PFSK-1 (cell line): ENCODE measurements around the gene LONP1.

Experiments used
- FOXP2 ChIP-seq: optimal IDR thresholded peaks from 2 replicates; pipeline ENCODE3; 2011; ENCODE audit warnings: borderline replicate concordance, control low read depth, inconsistent platforms; ENCODE audit not compliant: insufficient read depth; ENCODE audit errors: extremely low read length, extremely low read depth
- POLR2AphosphoS5 ChIP-seq: IDR thresholded peaks from 2 replicates; pipeline ENCODE4 v1.6.1; 2012; ENCODE audit warnings: low read depth, mild to moderate bottlenecking, control low read depth, low read length, moderate library complexity
- SIN3A ChIP-seq: IDR thresholded peaks from 2 replicates; pipeline ENCODE4 v1.6.1; 2012; ENCODE audit warnings: mild to moderate bottlenecking, low read length, moderate library complexity, borderline replicate concordance; ENCODE audit not compliant: insufficient read depth
- TAF1 ChIP-seq: IDR thresholded peaks from 2 replicates; pipeline ENCODE4 v1.6.1; 2012; ENCODE audit warnings: low read length, control low read depth, borderline replicate concordance; ENCODE audit not compliant: insufficient read depth
- TF ChIP-seq, protein P1 (sequence below), 2 experiments: IDR thresholded peaks; 2 replicates each; pipeline versions ENCODE4 v1.6.1 to v1.8.0; 2011 to 2012; ENCODE audit warnings: low read depth in 2 of 2, low read length in 2 of 2, control low read depth in 1 of 2, inconsistent platforms in 1 of 2, mild to moderate bottlenecking in 1 of 2, moderate library complexity in 1 of 2; ENCODE audit not compliant: insufficient read depth in 1 of 2

The LONP1 gene

DNA sequence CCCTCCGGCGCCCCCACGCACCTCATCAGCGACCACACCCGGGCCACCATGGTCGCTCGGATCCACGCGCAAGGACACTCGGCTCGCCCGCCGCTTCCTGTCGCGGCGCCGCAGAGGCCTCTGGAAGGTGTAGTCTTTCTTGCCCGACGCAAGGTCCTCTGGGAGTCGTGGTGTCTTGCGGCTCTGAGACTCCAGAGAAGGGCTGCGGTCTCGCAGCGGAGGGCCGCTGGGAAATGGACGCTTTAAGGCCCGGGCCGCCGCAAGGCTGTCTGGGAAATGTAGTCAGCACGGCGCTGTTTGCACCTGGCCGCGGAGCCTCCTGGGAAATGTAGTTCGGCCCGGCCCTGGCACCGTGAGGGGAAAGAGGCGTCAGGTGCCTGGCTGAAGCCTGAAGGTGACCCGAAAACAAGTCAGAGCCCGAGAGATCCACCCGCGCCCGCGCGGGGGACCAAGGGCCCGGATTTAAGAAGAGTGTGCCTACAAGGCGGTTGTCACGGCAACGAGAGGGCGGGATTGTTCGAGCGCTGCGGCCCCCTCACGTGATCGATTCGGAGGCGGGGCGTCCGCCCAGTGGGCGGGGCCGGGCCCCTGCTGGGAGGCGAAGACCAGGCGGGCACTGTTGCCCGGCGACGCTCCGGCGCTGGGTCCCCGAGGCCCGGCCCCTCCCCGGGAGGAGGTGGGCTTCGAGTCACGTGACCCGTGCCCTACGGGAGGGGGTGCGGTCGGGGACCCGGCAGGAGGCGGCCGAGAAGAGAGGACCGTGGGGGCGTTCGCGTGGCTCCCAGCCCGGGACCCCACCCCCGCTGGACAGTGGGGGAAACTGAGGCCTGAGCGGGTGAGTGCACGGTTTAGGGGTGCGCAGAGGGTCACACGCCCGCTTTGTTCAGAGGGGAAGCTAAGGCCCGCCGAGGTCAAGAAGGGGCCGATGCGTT, 39.2 kb downstream of the LONP1 start, which contains the start of the genes HSD11B1L and MICOS13:
Gene HSD11B1L, plus strand, starts transcription at position 591 of the 932 bp plus-strand sequence. CDS start 3,806 bp downstream, outside the sequence.
Gene MICOS13, minus strand, starts transcription at position 80 of the 932 bp plus-strand sequence. Its CDS starts 30 bp downstream, at position 50.
- TF ChIP-seq, protein P1, sequence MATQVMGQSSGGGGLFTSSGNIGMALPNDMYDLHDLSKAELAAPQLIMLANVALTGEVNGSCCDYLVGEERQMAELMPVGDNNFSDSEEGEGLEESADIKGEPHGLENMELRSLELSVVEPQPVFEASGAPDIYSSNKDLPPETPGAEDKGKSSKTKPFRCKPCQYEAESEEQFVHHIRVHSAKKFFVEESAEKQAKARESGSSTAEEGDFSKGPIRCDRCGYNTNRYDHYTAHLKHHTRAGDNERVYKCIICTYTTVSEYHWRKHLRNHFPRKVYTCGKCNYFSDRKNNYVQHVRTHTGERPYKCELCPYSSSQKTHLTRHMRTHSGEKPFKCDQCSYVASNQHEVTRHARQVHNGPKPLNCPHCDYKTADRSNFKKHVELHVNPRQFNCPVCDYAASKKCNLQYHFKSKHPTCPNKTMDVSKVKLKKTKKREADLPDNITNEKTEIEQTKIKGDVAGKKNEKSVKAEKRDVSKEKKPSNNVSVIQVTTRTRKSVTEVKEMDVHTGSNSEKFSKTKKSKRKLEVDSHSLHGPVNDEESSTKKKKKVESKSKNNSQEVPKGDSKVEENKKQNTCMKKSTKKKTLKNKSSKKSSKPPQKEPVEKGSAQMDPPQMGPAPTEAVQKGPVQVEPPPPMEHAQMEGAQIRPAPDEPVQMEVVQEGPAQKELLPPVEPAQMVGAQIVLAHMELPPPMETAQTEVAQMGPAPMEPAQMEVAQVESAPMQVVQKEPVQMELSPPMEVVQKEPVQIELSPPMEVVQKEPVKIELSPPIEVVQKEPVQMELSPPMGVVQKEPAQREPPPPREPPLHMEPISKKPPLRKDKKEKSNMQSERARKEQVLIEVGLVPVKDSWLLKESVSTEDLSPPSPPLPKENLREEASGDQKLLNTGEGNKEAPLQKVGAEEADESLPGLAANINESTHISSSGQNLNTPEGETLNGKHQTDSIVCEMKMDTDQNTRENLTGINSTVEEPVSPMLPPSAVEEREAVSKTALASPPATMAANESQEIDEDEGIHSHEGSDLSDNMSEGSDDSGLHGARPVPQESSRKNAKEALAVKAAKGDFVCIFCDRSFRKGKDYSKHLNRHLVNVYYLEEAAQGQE (IDR thresholded peaks at IDR 0.05; ENCODE audit: insufficient read depth in 1 of 2, low read depth in 2 of 2, low read length in 2 of 2): no peak
- TF ChIP-seq SIN3A (peak; percentile 33; the same call in 1 of the 2 replicates), FOXP2 (peak; percentile 86), POLR2AphosphoS5 (peak; percentile 86), TAF1 (peak; percentile 71)

DNA sequence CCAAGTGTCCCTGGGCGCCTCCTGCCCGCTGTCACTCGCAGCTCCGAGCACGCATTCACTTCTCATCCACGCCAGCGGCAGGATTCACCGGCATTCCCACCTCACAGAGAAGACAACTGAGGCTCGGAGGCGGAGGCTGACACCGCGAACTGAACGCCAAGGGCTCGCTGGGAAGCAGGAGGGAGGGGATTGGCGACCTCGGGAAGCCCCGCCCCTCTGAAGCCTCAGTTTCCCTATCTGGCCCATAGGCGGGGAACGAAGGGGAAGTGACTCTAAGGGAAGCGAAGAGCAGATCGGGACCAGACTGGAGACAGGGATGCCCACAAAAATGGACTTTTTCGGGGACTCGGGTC, 39.9 kb downstream of the LONP1 start:
- TF ChIP-seq POLR2AphosphoS5: no peak
- TF ChIP-seq, protein P1 (IDR thresholded peaks at IDR 0.05; ENCODE audit: insufficient read depth in 1 of 2, low read depth in 2 of 2, low read length in 2 of 2): no peak
- TF ChIP-seq SIN3A: no peak; the same call in 1 of the 2 replicates
- no peak; the same call in 1 of the 2 replicates for TF ChIP-seq TAF1
- no peak for TF ChIP-seq FOXP2

DNA sequence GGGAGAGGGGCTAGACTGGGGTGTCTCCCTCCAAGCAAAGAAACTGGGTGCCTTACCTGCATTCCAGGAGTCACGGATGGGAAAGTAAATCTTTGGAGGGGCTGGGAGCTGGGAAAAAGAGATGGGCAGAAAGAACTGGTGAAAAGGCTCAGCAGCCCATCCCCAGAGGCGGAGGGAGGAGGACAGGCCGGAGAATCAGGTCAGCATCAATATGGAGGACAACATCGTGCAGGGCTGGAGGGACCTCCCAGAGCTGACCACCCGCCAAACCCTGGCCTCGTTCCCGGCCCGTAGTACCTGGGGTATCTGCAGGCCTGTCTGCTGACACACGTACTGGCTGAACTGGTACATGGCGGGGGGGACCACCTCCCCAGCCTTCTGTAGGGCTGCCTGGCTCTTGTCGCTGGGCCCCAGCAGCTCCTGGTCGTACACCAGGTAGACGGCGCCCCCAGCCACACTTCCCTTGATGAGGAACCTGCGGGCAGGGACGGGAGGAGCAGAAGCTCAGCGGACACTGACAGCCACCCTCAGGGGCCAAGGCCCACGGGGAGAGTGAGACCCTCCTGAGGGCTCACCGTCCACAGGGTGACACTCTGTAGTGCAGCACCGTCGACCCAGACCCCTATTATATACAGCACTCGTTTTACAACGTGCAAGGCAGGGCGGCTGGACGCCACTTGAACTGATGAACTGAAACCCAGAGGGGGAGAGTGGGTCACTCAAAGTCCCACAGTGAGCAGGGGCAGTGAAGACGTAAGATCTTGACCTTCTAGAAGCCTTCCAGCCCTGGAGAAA, 40.5 kb downstream of the LONP1 start:
- TF ChIP-seq SIN3A (no peak), POLR2AphosphoS5 (no peak), FOXP2 (peak; percentile 7), TAF1 (no peak)
- TF ChIP-seq, protein P1 (IDR thresholded peaks at IDR 0.05; ENCODE audit: insufficient read depth in 1 of 2, low read depth in 2 of 2, low read length in 2 of 2): no peak

DNA sequence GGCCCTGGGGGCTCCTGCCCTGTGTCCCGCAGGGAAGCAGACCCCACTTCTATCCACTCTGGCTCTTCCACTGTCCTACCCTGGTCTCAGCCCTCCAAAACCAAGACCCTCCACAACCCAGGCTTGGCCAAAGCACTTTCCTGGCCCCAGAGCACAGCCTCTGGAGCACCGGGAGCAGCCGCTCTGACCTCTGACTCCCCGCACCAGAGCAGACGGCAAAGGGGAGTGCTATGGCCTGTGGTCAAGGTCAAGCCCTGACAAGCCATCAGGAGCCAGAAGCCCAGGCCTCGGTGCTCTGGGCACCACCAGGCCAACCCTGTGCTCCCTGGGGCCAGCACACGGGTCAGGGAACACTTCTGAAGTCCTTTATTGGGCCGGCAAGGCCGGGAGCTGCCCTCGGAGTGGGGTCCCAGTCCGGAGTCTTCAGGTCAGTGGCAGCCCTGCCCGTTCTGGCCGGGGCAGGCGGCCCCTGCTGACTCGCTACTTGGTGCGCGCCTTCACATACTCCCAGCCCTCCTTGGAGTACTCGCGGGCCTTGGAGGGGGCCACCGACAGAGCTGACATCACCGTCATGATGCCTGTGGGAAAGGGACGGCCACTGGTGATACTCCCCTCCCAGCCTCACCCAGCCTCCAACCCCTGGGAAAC, 41.8 kb downstream of the LONP1 start:
- TF ChIP-seq POLR2AphosphoS5 (no peak), SIN3A (no peak), TAF1 (no peak), FOXP2 (no peak)
